PC-3 (cell line): ENCODE data around the gene RABGGTB. TPM values are rescaled to one million over a fixed set of nuclear protein-coding genes. Genes with fewer than 3 reads are reported as not detected.
"Not testable (repeated sequence)": the region's sequence is repeated elsewhere in the genome, so short reads cannot be mapped to it uniquely, and the experiment has no call there.

ENCODE experiments used
- ATAC-seq: fragments of 200-7000 bp; cut with Tn5 transposase; 2 replicates; pipeline ENCODE4 v1.9.1; 2020; ENCODE audit warnings: mild to moderate bottlenecking, moderate library complexity
- BruUV-seq: library from RNA; stranded (reverse); fragments of 400-500 nt; replicated peaks from 2 replicates; lab custom pipeline; 2021; lab: Mats Ljungman, UMichigan
- CTCF ChIA-PET: fragments of 300-600 bp; sonication (Branson Sonifier 250); formaldehyde crosslinking; loops from one replicate; lab custom pipeline; 2022; ENCODE audit warnings: antibody characterized with exemption; lab: Charles Lee
- POLR2A ChIA-PET: fragments of 300-600 bp; sonication (Branson Sonifier 250); formaldehyde crosslinking; loops from one replicate; lab custom pipeline; 2022; ENCODE audit warnings: antibody characterized with exemption; ENCODE audit not compliant: unreplicated experiment; lab: Charles Lee
- DNase-seq: peaks from one replicate; pipeline ENCODE4 v3.0.0-alpha.2; 2015
- H2AFZ ChIP-seq: fragments of 300-600 bp; sonication (generic); 2 replicates; pipeline ENCODE4 v1.6.0; 2016; ENCODE audit warnings: antibody characterized with exemption, low read length
- H3F3A ChIP-seq: fragments of 300-600 bp; sonication (generic); one replicate; pipeline ENCODE4 v1.6.0; 2017; ENCODE audit warnings: antibody characterized with exemption, low read length, control low read depth, mild to moderate bottlenecking; ENCODE audit not compliant: unreplicated experiment
- H3K27ac ChIP-seq: fragments of 300-600 bp; sonication (generic); 2 replicates; pipeline ENCODE4 v1.5.1; 2016; ENCODE audit warnings: mild to moderate bottlenecking, low read length
- H3K27me3 ChIP-seq: fragments of 300-600 bp; sonication (generic); 2 replicates; pipeline ENCODE4 v1.6.1; 2016; ENCODE audit warnings: low read length, mixed read lengths
- H3K36me3 ChIP-seq: fragments of 300-600 bp; sonication (generic); 2 replicates; pipeline ENCODE4 v1.6.1; 2016; ENCODE audit warnings: low read depth, mixed run types, low read length, mixed read lengths
- H3K4me1 ChIP-seq: fragments of 300-600 bp; sonication (generic); 2 replicates; pipeline ENCODE4 v1.5.1; 2016; ENCODE audit warnings: low read length; ENCODE audit not compliant: insufficient read depth
- H3K4me2 ChIP-seq: fragments of 300-600 bp; sonication (generic); 2 replicates; pipeline ENCODE4 v1.6.0; 2016; ENCODE audit warnings: low read length
- H3K4me3 ChIP-seq: fragments of 300-600 bp; sonication (generic); 2 replicates; pipeline ENCODE4 v1.5.1; 2016; ENCODE audit warnings: mild to moderate bottlenecking, low read length, mixed read lengths
- H3K79me2 ChIP-seq: fragments of 300-600 bp; sonication (generic); 2 replicates; pipeline ENCODE4 v1.6.1; 2017; ENCODE audit warnings: low read length, mixed read lengths
- H3K9ac ChIP-seq: fragments of 300-600 bp; sonication (generic); 2 replicates; pipeline ENCODE4 v1.6.0; 2016; ENCODE audit warnings: mild to moderate bottlenecking, low read length
- H3K9me2 ChIP-seq: fragments of 300-600 bp; sonication (generic); replicated peaks from 2 replicates; pipeline ENCODE4 v1.6.1; 2016; ENCODE audit warnings: mixed run types, low read length, mixed read lengths
- H3K9me3 ChIP-seq: fragments of 300-600 bp; sonication (generic); 2 replicates; pipeline ENCODE4 v1.6.1; 2016; ENCODE audit warnings: low read length, mixed read lengths
- H4K20me1 ChIP-seq: fragments of 300-600 bp; sonication (generic); 2 replicates; pipeline ENCODE4 v1.6.1; 2016; ENCODE audit warnings: low read length, mixed read lengths
- CTCF ChIP-seq: fragments of 300-600 bp; sonication (generic); conservative IDR thresholded peaks from 2 replicates; pipeline ENCODE4 v1.5.1; 2017; ENCODE audit warnings: antibody characterized with exemption, low read depth, mild to moderate bottlenecking, low read length
- EZH2 ChIP-seq: fragments of 300-600 bp; sonication (generic); IDR thresholded peaks from one replicate; pipeline ENCODE4 v1.6.1; 2017; ENCODE audit warnings: antibody characterized with exemption, mild to moderate bottlenecking, low read length; ENCODE audit not compliant: unreplicated experiment
- EZH2phosphoT487 ChIP-seq: fragments of 300-600 bp; sonication (generic); IDR thresholded peaks from 2 replicates; pipeline ENCODE4 v1.6.1; 2018; ENCODE audit warnings: mild to moderate bottlenecking, antibody characterized with exemption, low read length, borderline replicate concordance
- intact Hi-C: fragments of 100-400 bp; cut with micrococcal nuclease; formaldehyde crosslinking; loops from 2 replicates; pipeline ENCODE4 v1.9.0; 2023
- total RNA-seq: library from RNA; depleted of rRNA; stranded (reverse); fragments of >200 nt; gene quantifications from 2 replicates; pipeline ENCODE4 v1.2.3, GENCODE V29; 2014

Gene RABGGTB
- total RNA-seq, 1 experiment from 2014 or later, result 88.0 TPM

DNA sequence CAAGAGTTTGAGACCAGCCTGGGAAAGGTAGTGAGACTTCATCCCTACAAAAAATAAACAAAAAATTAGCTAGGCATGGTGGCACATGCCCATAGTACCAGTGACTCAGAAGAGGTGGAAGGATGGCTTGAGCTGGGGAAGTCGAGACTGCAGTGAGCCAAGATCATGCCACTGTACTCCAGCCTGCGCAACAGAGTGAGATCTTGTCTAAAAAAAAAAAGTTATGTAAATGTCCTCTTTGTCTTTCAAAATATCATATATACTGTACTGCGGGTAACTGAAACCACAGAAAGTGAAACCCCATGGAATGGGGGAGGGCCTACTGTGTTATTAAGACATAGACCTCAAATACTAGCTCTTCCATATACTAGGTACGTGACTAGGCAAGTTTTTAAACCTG is 40.8 kb upstream of the RABGGTB start:
- TF ChIP-seq CTCF (no peak), EZH2phosphoT487 (no peak), EZH2 (no peak)
- no peaks in the 10 kb centered on the region for H3K9me3 ChIP-seq
- no TSS peak for BruUV-seq
- H3K9me2 ChIP-seq, result no peaks in the 10 kb centered on the region
- H3K9ac ChIP-seq, result no peak overlapping the region
- ChIA-PET CTCF (no interaction called here), POLR2A (no interaction called here)
- DNase-seq (no peak), ATAC-seq (no peak)
- H3K4me2 ChIP-seq, result no peak overlapping the region
- H3K36me3 ChIP-seq, result peaks cover under 1% of the 10 kb centered on the region
- H3K27ac ChIP-seq, result no peak overlapping the region
- H3K79me2 ChIP-seq, result no peaks in the 10 kb centered on the region
- H3K27me3 ChIP-seq, result no peaks in the 10 kb centered on the region
- H2AFZ ChIP-seq, result no peak overlapping the region
- no peaks in the 10 kb centered on the region for H3F3A ChIP-seq
- H3K4me1 ChIP-seq, result no peaks in the 10 kb centered on the region
- intact Hi-C loops, result no loop called here
- no peaks in the 10 kb centered on the region for H4K20me1 ChIP-seq
- no peak overlapping the region for H3K4me3 ChIP-seq

DNA sequence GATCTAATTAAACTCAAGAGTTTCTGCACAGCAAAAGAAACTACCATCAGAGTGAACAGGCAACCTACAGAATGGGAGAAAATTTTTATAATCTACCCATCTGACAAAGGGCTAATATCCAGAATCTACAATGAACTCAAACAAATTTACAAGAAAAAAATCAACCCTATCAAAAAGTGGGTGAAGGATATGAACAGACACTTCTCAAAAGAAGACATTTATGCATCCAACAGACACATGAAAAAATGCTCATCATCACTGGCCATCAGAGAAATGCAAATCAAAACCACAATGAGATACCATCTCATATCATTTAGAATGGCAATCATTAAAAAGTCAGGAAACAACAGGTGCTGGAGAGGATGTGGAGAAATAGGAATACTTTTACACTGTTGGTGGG is 28.8 kb upstream of the RABGGTB start:
- ATAC-seq, H3F3A ChIP-seq, CTCF ChIA-PET, H3K9me2 ChIP-seq, BruUV-seq, POLR2A ChIA-PET, H3K4me3 ChIP-seq, H3K36me3 ChIP-seq, H3K9ac ChIP-seq, DNase-seq, H3K4me2 ChIP-seq, H2AFZ ChIP-seq, H3K9me3 ChIP-seq, H3K4me1 ChIP-seq, H4K20me1 ChIP-seq, H3K27me3 ChIP-seq, H3K79me2 ChIP-seq, intact Hi-C loops, H3K27ac ChIP-seq: not testable (repeated sequence)

DNA sequence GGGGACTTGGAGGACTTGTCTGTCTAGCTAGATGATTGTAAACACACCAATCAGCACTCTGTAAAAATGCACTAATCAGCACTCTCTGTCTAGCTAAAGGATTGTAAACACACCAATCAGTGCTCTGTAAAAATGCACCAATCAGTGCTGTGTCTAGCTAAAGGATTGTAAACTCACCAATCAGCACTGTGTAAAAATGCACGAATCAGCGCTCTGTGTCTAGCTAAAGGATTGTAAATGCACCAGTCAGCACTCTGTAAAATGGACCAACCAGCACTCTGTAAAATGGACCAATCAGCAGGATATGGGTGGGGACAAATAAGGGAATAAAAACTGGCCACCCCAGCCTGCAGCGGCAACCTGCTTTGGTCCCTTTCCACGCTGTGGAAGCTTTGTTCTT is 27.5 kb upstream of the RABGGTB start:
- CTCF ChIA-PET, result not testable (repeated sequence)

DNA sequence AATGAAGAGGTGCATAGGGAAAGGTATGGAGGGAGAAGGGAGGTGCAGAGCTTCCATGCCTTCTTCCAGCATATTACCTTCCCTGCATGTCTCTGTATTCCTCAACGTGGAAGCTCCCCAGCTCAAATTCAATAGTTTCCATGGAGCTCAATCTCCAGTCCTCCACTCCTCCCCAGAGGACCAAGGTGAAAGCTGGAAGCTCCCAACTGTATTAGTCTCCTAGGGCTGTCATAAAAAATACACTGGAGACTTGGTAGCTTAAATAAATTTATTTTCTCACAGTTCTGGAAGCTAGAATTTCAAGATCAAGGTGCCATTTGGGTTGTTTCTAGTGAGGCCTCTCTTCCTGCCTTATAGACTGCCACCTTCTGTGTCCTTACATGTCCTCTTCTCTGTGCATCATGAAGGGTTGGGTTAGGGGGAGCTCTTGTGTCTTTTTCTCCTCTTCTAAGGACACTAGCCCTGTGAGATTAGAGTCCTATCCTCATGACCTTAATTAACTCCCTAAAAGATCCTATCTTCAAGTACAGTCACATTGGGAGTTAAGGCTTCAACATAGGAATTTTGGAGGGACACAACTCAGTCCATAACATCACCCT is 21.9 kb upstream of the RABGGTB start:
- Histone ChIP-seq H3K79me2 (no peaks in the 10 kb centered on the region), H3K27ac (no peak overlapping the region), H3K4me3 (no peak overlapping the region), H3K9me3 (no peaks in the 10 kb centered on the region), H3F3A (peaks cover 6% of the 10 kb centered on the region), H3K9me2 (no peaks in the 10 kb centered on the region), H3K4me1 (peaks cover 21% of the 10 kb centered on the region), H3K4me2 (no peak overlapping the region), H3K9ac (no peak overlapping the region), H4K20me1 (no peaks in the 10 kb centered on the region), H3K36me3 (no peaks in the 10 kb centered on the region), H3K27me3 (no peaks in the 10 kb centered on the region), H2AFZ (no peak overlapping the region)
- no peak for ATAC-seq
- intact Hi-C loops, result no loop called here
- BruUV-seq, result no TSS peak
- POLR2A ChIA-PET, result no interaction called here
- no peak for TF ChIP-seq CTCF
- TF ChIP-seq EZH2, result no peak
- no peak for TF ChIP-seq EZH2phosphoT487
- no peak for DNase-seq
- CTCF ChIA-PET, result no interaction called here

More for the DNA sequence above, 27.5 kb upstream of the RABGGTB start:
- H3K4me3 ChIP-seq, H3F3A ChIP-seq, H3K27me3 ChIP-seq, H2AFZ ChIP-seq, H3K27ac ChIP-seq, H3K9me2 ChIP-seq, POLR2A ChIA-PET, H4K20me1 ChIP-seq, H3K4me1 ChIP-seq, BruUV-seq, H3K9ac ChIP-seq, ATAC-seq, DNase-seq, H3K79me2 ChIP-seq, H3K9me3 ChIP-seq, H3K4me2 ChIP-seq, intact Hi-C loops, H3K36me3 ChIP-seq: not testable (repeated sequence)
